GM18873 (cell line): ENCODE measurements around the gene RASA3.
"Not testable (repeated sequence)": the region's sequence is repeated elsewhere in the genome, so short reads cannot be mapped to it uniquely, and the experiment has no call there.

Source experiments
- ATAC-seq: cut with Tn5 transposase; IDR thresholded peaks from one replicate; pipeline ENCODE4 v1.9.1; 2021; ENCODE audit warnings: mild to moderate bottlenecking, moderate library complexity, moderate number of reproducible peaks; ENCODE audit not compliant: unreplicated experiment, low FRiP score

RASA3 gene

DNA sequence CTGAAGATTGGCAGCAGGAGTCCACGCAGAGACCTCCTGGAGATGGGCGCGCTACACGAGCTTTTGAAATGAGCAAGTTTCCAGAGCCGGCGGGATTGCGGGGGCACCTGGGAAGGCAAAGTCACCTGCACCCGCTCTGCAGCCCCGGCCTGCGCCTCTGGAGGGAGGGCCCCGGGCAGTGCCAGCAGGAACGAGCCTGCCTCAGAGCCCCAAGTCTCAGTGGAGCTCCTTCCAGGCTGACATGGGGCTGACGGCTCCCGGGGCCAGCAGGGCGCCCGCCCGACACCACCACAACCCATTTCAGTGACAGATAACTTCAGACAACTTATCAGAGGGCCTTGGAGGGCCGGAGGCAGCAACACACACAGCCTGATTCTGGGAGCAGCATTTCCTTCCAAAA is 45.0 kb downstream of the RASA3 start:
- ATAC-seq, result no peak

DNA sequence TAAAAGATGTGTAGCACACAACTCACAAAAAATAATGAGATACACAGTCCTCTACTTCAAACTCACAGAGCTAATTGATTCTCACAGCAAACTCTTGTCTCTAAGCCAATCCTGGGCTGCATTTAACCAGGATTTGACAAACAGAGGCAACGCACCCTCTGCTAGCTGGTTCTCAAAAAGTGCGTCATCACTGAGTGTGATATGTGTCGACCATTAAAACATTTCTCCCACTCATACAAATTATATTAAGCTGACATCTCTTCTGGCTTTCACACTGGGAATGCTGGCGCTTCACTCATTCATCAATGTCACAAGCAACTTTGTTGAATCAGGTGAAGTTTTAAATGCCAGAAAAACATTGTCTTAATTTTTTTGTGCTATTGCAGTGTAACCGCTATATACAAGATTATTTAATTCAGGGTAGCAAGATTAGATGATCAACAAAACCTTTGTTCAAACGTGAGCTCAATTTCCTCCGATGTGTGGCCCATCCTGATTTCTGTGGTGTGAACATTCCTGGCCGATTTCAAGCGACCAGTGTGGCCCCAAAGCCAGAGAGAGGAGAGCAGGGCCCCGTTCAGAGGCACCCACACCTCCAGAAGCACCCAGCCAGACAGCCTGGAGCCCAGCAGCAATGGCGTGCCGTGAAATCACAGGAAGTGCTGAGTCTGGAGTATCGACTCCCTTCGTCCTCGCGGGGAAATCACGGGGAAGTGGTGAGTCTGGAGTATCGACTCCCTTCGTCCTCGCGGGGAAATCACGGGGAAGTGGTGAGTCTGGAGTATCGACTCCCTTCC is 49.4 kb downstream of the RASA3 start:
- ATAC-seq, result no peak

DNA sequence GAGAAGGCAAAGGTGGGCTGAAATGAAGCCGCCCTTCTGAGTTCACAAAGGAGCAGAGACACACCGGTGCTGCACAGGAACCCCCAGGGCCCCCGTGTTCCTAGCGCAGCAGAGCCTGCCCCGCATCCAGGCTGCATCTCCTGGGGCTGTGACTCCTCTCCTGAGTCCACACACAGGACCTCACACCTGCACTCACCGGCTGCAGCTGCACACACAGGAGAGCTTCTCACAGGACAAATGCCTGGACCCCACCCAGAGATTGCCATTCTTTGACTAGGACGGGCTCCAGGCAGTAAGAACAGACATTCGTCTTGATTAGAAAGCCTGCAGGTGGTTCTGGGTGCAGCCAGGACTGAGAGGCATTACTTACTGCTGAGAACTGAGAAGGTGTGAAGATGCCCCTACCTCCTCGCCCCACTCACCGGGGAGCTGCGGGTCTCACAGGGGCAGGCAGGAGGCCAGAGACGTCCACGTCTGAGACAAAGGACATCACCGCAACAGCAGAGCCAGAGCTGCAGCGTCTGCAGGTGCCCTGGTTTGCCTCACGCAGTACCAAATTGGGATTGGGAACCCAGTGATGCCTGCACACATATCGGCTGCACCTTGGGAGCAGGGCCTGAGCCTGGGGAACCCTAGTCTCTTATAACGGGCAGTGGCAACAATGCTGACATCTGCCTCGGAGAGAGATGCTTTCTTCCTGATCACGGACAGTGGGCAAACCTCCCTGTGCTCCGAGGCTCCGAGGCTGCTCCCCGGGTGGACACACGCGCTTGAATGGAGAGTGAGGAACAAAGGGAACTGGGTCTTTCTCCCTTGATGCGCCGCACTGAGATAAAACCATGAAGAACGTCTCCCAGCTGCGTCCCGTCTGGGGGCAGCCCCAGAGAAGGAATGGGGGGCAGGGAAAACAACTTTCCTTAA is 50.4 kb downstream of the RASA3 start:
- ATAC-seq, result no peak

DNA sequence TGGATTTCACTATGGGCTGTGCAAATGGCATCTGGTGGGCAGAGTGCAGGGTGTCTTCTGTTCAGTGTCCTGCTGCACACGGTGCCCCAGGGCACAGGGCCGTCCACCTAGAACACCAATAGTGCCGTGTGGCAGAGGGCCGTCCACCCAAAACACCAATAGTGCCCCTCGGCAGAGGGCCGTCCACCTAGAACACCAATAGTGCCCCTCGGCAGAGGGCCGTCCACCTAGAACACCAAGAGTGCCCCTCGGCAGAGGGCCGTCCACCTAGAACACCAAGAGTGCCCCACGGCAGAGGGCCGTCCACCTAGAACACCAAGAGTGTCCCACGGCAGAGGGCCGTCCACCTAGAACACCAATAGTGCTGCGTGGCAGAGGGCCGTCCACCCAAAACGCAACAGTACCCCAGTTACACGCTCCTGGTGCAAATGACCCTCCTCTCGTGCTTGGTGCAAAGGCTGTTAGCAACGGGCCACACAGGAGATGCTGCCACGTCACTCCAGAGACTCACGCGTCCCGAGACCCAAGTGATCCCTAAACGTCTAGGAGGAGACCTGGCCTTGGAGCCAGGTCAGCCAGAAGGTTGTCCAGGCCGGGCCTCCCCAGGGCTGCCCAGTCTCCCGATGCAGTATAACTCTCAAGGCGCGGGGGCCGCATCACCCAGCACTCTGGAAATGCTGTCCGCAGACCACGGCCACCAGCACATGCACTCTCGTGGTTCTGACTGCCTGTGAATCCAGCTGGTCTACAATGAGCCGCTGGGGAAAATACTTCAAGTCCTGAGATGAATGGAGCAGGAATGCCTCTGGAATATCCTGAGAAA is 51.5 kb downstream of the RASA3 start:
- ATAC-seq, result no peak

DNA sequence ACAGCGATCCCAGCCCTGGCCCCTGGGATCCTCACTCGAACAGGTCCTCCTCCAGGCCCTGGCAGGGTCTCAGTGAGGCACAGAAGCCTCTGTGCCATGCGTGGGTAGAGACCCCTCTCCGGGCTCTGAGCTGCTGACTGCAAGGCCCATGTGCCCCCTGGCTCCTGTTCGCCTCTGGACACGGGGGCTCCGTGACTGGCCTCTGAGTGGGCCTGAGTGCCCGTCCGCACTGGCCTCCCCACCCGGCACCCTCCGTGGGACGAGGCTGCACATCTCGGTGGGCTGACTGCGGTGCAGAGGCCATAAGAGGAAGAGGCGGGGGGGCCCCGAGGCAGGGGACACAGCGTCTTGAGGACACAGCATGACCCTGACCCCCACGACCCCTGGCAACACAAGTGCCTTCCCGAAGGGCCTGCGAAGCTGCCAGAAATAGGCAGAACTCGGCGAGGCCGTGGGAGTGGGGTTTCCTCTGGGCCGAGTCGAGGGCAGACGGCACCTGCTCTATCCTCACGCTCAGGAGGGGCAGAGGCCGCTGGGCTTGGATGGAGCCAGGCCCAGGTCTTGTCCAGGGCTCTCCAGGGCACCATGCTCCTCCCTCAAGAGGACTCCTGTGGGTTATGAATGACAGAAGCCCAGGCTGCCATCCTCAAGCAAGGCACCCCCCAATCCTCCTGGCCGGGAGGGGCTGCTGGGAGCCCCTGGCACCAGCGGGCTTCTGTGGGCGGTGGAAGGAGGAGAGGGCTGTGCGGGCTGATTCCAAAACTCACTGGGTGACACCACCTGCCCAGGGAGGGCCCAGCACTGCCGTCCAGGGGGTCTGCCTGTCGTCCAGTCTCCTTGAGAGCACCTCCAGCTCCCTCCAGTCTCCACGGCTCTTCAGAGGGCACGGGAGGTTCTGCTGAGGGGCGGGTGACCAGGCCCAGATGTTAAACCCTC is 52.6 kb downstream of the RASA3 start:
- ATAC-seq, result no peak

DNA sequence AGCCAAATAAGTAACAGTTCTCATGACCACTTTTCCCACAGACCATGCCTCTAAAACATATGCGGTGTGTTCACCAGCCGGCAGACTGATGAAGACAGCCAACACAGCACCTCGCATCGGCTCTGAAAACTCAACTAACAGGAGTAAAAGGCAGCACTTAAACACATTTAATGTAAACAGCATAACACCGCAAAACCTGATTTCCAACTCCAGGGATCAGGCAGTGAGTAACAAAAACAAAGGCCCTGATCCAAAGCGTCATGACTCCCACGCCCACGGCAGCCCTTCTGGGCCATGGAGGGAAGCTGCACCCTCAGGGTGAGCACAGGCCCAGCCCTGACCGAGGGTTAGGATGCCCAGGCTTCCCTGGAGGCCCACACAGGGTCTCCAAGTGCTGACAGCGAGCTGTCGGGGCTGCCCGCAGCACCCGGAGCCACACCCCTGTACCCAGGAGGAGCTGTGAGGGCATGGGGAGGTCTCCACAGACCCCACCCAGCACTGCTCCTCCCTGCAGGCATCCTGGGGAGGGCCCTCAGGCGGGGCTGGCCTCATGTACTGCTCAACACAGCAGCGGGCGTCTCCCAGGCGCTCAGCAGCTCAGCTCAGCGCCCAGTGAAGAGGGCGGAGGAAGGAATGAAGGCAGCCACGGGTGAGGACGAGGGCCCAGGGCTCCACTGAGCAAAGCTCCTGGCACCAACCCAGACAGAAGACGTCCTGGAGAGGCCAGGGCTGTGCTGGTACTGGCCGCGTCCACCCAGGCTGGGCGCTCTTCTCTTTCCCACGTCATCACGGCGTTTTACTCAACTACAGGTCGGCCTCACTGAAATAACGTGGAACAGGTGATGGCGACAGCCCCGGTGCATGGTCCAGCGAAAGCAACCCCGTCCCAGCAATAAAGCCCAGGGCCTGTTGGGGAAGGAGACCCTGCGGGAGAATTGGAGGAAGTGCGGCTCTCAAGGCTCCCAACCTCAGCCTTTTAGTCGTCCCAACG is 53.7 kb downstream of the RASA3 start:
- no peak for ATAC-seq

DNA sequence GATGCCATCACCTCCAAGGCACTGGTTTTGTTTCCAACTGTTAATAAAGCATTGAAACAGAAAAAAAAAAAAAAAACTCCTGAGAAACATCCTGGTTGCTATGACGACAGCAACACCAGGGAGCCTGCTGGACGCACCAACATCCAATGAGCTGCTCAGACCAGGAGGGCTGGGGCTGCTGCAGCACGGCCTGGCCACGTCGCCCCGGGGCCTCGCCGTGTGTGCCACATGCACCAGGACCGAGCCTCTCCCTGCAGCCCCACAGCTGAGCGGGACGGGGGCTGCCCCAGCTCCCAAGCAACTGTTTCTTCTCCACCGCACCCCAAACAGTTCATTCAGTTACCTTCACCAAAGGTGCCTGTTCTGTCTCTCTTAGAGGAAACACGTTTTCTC is 54.5 kb downstream of the RASA3 start:
- ATAC-seq, result no peak

DNA sequence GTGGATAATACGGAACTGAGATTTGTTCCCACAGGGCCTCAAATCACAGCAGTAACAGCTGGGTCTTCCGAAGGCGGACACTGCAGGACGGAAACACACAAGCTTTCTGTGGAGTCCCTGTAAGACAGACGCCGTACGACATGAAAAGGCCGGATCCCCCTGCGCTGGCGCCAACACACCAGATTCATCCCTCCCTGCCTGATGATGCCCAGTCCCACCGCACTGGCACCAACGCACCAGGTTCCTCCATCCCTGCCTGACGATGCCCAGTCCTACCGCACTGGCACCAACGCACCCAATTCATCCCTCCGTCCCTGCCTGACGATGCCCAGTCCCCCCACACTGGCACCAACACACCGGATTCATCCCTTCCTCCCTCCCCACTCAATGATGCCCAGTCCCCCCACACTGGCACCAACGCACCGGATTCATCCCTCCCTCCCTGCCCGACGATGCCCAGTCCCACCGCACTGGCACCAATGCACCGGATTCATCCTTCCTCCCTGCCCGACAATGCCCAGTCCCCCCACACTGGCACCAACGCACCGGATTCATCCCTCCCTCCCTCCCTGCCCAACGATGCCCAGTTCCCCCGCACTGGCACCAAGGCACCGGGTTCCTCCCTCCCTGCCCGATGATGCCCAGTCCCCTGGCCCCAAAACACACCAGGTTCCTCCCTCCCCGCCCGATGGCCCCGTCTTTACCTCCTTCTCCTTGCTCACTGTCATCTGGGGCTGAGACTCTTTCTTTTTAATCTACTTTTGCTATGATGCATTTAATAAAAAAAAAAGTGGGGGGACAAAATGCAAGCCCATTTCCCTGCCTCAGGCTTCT is 55.1 kb downstream of the RASA3 start:
- no peak for ATAC-seq

DNA sequence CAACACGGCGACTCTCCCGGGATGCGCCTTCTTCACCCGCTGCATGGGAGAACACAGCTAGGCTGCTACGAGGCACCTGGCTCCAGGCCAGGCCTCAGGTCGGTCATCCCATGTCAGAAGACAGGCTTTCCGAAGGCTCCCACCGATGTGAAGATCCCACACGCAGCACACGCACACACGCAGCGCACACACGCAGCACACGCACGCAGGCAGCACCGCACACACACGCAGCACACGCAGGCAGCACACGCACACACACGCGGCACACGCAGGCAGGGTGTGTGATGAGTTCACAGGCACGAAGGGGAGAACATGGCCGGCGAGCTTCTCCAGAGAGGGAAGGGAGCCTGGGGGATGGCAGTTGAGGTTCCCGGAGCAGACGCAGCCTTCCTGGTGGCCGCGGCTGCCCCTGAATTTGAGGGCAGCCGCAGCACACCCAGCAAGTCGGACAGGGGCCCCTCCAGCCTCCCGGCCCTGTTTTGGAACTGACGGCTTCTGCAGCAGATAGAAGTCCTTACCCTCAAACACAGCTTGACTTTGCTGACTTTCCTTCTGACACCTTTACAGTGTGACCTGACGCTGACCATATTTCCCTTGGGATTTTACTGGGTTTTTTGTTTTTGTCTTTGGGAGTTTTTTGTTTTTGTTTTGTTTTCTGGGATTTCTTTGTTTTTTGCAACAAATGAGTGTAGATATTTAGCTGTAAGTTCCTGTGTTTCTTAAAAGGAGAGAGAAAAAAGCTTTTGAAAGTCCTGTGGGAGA is 55.9 kb downstream of the RASA3 start:
- no peak for ATAC-seq

DNA sequence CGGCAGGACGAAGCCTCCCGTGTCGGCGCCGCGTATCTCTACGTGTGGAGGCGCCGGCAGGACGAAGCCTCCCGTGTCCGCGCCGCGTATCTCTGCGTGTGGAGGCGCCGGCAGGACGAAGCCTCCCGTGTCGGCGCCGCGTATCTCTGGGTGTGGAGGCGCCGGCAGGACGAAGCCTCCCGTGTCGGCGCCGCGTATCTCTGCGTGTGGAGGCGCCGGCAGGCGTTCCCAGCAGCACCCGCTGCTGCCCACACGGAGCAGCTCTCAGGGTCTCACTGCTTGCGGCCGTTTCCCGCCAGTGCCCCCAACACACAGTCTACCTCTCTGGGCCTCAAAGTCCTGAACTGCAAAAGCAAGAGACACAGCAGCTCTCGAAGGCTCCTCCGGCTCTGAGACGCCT is 56.6 kb downstream of the RASA3 start:
- ATAC-seq, result not testable (repeated sequence)

DNA sequence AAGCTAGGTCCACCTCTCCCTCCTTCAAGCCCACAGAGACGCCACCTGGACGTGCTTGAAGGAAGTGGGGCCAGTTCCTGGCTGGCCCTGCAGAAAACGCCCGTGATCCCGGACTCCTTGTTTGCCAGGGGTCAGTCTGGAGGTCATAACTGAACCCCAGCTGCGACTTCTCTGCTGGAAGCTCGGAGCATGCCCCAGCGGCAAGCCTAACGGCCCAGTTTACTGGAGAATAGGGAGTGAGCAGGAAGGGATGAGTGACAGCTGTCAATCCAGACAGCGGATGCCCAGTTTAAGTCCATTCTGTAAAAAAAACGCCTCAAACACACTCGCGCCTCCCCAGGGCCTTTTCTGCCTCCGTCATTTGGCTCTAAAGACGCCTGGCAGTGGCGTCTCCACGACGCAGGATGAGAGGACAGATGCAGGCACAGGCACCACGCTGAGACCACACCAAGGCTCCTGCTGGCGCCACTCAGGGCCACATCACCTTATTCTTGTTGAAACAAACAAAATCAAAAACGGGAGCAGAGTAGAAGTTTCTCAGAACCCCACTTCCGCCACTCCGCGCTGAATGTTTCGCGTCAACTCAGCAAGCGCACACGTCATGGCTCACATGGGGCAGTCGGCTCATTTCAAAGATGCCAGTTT is 57.6 kb downstream of the RASA3 start:
- ATAC-seq, result no peak

DNA sequence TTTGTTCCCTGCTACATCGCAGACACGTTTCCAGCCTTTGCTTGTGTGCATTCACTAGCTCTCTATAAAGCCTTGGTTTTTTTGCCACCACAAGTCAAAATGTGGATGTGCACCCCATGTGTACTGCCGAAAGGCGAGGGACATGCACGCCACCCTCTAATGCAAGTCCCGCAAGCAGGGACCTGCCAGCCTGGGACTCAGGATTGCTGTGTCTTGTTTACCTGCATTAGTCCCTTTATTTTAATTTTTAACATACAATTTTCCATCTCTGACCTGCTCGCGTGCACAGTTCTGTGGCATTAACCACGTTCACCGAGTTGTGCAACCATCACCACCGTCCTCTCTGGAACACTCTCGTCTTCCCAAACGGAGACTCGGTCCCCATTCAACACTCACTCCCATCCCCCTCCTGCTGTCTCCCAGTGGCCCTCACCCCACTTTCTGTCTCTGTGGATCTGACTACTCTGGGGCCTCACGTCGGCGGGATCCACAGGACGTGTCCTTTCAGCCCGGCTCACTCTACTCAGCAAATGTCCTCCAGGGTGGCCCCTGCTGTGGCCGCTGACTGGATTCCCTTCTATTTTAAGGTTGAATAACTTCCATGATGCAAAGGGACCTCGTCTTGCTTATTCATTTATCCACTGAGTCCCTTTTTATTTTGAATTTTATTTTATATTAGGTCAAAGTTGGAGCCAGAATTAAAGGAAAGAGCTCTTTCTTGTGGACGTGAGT is 58.4 kb downstream of the RASA3 start:
- ATAC-seq, result no peak

DNA sequence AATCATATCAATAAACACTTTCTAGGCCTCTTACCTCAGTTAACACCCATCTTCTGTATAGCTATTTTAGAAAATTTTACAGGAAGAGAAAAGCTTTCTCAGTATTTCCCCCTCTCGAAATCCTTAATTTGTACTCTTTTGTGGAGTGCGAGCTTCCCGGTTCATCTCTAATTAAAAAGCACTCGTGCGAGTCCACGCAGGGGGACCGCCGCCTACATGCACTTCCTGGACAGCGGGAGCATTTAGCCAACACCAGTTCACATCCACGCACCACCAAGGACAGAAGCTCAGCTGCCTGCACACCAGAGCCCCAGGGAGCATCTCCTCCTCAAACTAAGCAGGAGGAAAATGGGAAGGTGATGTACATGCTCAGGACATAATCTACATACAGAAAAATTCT is 60.0 kb downstream of the RASA3 start:
- no peak for ATAC-seq

DNA sequence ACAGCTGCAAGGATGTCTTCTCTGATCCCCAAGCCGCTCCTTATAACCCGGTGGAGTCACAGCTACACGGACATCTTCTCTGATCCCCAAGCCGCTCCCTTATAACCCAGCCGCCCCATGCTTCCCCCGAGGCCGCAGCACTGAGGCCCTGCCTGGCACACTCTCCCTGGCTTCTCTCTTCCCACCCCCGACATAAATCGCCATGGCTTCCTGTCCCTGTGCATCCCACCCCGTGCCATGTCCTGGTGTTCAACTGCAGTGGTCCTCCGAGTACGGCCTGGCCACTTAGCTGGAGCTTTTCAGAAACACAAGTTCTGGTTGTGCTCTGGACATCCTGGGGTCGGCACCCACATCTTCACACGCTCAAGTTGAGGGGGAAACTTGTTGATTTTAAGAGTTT is 60.4 kb downstream of the RASA3 start:
- no peak for ATAC-seq

DNA sequence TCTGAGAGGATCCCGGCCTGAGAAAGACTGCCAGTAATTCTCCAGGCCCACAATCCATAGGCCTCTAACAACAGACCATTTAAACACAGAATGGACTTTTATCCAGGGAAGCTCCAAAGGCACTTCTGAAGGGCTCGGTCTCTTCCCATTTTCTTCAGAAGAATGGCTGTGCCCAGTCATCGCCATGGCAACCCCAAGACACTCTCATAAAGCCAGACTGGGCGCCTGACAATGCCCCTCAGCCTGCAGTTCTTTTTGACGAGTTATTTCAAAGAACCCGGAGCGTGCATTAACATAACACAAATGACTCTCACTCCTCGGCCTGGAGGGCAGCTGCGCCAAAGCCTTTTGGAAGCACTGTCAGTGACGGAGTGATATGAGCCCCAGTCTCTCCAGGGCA is 61.0 kb downstream of the RASA3 start:
- no peak for ATAC-seq
